ENCODE measurements around the gene STAC.
"Not testable (repeated sequence)": the region's sequence is repeated elsewhere in the genome, so short reads cannot be mapped to it uniquely, and the experiment has no call there.

- not testable (repeated sequence) for TF ChIP-seq EZH2 (IDR thresholded peaks at IDR 0.05; ENCODE audit: borderline replicate concordance, low read depth, low read length, poor library complexity, severe bottlenecking); CTCF (conservative IDR thresholded peaks at IDR 0.05; ENCODE audit: low read depth, low read length)
These were observed 198.1 kb downstream of the STAC start for GRCh38 chr3:36578418-36578817.

Measured in A673 (cell line).